GM12873 (cell line): ENCODE measurements around the gene STOM.

Experiments used
- TF ChIP-seq, protein P1 (sequence below): IDR thresholded peaks from 2 replicates; pipeline ENCODE4 v1.5.1; 2012; ENCODE audit warnings: low read depth, mild to moderate bottlenecking, moderate library complexity, low read length, control low read depth; ENCODE audit not compliant: insufficient read depth; ENCODE audit errors: missing control alignments

The STOM gene

GRCh38 chr9:121340676-121341392 is 29.2 kb downstream of the STOM start:
- TF ChIP-seq, protein P1, sequence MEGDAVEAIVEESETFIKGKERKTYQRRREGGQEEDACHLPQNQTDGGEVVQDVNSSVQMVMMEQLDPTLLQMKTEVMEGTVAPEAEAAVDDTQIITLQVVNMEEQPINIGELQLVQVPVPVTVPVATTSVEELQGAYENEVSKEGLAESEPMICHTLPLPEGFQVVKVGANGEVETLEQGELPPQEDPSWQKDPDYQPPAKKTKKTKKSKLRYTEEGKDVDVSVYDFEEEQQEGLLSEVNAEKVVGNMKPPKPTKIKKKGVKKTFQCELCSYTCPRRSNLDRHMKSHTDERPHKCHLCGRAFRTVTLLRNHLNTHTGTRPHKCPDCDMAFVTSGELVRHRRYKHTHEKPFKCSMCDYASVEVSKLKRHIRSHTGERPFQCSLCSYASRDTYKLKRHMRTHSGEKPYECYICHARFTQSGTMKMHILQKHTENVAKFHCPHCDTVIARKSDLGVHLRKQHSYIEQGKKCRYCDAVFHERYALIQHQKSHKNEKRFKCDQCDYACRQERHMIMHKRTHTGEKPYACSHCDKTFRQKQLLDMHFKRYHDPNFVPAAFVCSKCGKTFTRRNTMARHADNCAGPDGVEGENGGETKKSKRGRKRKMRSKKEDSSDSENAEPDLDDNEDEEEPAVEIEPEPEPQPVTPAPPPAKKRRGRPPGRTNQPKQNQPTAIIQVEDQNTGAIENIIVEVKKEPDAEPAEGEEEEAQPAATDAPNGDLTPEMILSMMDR: no peak

- TF ChIP-seq, protein P1: no peak
Measured at GRCh38 chr9:121339437-121339836, 30.6 kb downstream of the STOM start.

- TF ChIP-seq, protein P1: no peak
Measured at GRCh38 chr9:121336665-121337064, 33.4 kb downstream of the STOM start.

DNA sequence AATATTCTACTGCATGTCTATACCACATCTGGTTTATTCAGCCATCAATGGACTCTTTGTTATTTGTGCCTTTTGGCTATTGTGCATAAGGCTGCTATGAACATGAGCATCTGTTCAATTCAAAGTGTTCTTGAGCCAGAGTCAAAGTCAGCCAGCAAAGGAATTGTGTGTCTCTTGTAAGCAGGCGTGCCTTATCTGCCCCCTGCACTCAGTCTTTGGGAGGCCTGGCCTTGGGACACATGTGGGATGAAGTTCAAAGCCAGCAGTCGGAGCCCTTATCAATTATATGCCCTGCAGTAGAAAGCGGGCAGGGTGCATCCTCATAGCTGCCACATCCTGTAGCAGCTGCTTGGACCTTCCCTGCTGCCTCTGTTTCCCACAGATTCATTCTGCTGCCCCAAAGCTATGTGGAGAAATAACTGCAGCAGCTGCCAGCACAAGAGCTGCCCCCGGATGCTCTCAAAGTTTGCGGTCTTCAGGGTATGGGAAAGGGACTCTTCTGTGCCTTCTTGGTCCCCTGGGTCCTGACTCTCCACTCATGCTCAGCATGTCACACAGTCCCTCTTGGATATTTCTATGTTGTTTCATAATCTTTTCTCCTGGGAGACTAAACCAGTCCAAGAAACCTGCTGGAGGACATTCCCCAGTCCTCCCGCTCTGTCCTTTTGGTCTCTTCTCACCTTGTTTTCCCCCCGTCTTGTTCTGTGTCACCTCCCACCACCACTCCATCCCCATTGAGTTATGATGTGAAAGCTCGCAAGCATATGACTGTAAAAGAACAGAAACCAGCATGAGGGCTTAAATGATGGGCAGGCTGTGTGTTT is 35.9 kb downstream of the STOM start:
- TF ChIP-seq, protein P1: no peak

GRCh38 chr9:121331992-121332685 is 37.9 kb downstream of the STOM start:
- TF ChIP-seq, protein P1: no peak

DNA sequence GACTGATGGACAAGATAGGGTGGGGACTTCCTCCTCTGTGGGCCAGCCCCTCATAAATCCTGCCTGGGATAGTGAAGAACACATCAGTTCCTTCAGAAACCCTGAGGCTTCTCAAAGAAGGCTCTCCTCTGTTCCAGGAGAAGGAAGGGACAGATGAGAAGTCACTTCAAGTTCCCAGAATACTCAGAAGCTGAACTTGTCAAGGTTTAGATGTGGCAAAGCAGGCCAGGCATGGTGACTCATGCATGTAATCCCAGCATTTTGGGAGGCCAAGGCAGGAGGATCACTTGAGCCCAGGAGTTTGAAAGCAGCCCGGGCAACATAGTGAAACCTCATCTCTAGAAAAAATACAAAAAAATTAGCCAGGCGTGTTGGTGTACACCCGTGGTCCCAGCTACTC is 38.5 kb downstream of the STOM start:
- TF ChIP-seq, protein P1: no peak
